HPDE6-E6E7 (cell line): Measurements from ENCODE around the gene LMF1.
"Not testable (repeated sequence)": the region's sequence is repeated elsewhere in the genome, so short reads cannot be mapped to it uniquely, and the experiment has no call there.

Experiments used
- DNase-seq: peaks from one replicate; pipeline ENCODE4 v3.0.0; 2011; ENCODE audit warnings: missing footprints; ENCODE audit errors: extremely low spot score

Gene LMF1

DNA sequence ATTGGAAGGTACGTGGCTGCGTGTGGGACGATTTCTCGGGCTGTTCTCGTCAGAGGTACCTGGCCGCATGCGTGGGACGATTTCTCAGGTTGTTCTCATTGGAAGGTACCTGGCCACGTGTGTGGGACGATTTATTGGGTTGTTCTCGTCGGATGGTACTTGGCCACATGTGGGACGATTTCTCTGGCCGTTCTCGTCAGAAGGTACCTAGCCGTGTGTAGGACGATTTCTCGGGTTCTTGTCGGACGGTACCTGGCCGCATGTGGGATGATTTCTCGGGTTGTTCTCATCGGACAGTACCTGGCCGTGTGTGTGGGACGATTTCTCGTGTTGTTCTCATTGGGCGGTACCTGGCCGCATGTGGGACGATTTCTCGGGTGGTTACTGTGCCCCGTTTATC, 120.1 kb downstream of the LMF1 start:
- DNase-seq: no peak

DNA sequence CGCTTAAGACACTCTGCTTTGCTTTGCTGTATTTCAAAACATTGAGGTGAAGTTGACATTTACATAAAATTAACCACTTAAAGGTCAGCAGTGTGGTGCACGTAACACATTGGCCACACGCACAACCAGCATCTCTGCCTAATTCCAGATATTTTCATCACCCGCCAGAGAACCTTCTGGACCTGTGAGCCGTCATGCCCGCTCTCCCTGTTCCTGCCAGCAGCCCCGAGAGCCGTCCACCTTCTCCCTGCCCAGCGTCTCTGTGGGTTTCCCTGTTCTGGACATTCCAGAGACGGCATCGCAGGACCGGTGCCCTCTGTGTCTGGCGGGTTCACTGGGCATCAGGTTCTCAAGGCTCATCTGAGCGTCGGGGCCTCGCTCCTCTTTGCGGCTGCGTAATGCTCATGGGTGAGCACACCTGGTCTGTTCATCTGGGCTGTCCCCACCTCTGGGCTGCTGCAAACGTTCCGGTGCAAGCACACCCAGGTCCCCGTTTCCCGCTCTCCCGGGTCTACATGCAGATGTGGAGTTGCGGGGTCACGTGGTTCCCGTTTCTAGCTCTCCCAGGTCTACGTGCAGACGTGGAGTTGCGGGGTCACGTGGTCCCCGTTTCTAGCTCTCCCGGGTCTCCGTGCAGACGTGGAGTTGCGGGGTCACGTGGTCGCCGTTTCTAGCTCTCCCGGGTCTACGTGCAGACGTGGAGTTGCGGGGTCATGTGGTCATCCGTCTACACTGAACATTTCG, 122.1 kb downstream of the LMF1 start:
- DNase-seq: no peak

DNA sequence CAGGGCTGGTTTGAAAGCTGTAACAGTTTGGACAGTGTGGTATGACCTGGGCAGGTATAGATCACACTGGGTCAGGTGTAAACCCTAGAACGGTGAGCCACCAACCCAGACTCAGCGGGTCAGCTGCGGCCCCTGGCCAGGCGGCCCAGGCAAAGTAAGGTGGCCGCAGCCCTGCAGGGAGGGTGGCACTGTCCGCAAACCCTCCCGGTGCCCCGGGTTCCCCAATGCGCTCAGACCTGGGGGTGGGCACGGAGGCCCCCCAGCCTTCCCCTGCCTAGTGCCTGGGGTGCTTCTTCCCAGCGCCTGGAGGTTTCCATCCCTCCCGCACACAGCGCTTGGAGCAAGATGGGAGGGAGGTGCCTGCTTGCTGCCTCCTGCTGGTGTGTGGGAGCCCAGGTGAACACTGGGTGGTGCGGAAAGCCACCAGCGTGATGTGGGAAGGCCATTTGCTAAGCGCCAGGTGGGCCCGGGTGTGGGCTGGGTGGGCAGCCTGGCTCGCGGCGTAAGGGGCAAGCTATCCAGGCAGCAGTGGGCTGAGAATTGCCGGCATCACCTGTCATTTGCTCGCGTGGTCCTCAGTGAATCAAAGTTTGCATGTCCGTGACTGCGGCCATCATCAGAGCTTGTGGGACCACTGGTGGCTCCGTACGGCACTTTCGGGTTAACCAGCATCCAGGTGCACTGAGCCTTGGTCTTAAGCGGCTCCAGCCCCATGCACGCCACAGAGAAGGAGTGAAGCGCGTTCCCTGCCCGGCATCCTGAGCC, 122.9 kb downstream of the LMF1 start:
- no peak for DNase-seq

DNA sequence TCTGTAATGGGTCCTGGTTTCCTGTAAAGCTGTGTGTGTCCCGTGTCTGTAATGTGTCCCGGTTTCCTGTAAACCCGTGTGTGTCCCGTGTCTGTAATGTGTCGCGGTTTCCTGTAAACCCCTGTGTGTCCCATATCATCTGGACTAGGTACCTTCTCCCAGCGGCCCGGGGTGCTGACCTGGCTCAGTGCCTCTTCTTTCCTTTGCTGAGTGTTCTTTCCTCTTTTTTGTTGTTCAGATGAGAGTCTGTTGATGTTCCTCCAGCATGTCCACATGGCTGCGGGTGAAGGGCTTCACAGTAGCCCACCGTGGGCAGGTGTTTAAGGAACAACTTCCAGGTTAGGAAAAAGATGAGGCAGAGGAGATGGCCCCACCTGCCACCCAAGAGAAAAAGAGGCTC, 123.6 kb downstream of the LMF1 start:
- no peak for DNase-seq

DNA sequence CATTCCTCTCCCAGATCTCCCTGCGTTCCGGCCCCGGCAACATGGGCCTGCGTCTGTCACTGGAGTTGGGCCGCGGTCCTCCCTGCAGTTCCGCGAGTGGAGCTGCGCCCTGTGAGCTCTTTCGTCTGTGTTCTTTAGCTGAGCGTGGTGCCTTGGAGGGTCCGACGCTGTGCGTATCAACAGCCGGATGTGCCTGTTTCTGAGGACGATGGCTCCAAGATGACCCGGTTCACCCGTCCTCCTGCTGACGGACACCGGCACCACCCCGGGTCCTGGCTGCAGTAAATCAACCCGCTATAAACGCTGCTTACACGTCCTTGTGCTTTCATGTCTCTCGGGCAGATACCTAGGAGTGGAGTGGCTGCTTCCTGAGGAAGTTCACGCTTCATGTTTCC, 125.4 kb downstream of the LMF1 start:
- no peak for DNase-seq

DNA sequence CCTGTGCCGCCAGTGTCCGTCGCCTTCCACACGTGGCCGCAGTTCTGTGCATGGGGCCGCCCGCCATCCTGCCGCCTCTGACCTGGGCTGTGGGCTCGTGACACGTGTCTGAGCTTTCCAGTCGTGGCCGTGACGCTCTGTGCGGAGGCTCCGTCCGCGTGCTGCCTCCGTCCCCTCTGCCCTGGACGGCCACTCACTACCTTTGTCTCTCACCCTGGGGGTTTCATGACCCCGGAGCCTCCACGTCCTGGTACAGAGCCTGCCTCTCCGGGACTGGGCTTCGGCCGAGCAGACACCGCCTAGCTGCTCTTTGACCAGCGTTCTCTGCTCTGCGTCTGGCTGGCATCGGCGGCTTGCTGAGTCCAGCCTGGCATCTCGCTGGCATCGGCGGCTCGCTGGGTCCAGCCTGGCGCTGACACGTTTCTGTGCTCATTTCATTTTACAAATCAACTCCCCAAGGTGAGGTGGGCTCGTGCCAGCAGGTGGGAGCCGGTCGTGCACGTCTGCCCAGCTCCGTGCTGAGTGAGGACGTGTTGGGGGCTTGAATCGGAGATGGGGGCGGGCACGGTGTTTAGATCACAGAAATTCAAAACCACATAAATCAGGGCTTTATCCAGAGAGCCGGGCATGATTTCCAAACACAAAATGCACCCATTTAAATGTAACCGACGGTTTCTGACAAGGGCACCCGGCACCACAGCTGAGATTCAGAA, 126.0 kb downstream of the LMF1 start:
- no peak for DNase-seq

DNA sequence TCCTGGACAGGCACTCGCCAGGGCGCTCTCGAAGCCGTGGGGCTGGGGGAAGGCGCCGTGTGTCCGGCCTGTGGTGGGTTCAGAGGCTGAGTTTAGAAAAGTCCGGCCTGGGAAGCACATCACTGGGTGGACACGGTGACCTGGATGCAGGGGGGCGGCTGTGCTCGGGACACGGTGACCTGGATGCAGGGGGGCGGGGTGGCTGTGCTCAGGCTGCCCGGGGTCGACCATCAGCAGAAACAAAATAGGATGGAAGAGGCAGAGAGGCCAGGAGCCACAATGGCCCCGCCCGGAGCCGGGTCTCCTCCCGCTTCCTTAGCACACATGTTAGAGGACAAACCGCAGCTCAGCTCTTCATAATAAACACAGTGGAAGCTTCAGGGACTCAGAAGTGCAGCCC, 127.0 kb downstream of the LMF1 start:
- DNase-seq: no peak

DNA sequence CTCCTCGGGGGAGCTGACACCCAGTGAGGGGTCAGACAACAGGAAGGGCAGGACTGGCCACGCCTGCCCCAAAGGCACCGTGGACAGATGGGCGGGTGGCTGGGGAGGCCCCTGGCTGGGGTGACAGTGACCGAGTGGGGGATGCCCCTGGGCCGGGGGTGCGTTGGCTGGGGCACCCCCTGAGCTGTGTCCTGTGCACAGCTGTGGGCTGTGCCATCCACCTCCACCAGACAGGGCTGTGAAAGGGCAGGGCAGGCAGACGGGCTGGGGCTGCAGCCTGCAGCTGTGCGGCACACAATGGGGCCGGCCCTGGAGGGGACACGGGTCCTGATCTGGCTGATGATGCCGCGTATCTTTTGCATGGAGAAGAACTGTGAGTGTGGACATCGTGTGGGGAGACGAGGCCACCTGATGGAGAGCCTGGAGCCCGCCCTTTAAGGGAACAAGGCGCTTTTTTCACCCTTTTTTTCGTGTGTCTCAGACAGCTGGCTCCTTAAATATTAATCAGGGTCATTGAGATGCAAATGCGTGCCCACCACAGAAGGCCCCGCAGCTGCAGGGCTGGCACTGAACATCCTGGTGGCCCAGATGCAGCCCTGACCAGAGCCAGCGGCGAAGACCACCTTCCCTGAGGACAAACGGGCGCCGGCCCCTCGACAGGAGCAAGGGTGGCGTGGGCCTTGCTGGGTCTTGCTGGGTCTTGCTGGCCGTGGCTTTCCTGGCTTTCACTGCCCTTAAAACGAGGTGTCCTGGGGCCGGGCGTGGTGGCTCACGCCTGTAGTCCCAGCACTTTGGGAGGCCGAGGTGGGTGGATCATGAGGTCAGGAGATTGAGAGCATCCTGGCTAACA, 127.8 kb downstream of the LMF1 start:
- DNase-seq: no peak

DNA sequence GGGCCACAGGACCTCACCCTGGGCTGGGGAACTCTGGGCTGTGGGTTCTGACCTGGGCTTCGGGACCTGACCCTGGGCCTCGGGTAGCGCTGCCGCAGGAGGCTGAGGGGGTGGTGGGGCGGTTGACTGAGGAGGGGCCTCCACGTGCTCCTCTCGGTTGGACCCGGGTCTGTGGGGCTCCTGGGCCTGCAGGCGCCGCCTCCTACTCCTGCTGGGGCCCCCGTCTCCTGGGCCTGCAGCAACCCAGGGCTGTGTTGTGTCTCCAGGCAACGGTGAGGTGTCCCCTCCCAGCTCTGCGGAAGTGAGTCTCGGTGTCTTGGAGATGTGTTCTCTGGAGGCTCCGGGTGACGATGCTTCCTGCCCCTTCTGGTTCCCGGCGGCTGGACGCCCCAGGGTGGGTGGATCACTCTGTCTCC, 128.7 kb downstream of the LMF1 start:
- no peak for DNase-seq

DNA sequence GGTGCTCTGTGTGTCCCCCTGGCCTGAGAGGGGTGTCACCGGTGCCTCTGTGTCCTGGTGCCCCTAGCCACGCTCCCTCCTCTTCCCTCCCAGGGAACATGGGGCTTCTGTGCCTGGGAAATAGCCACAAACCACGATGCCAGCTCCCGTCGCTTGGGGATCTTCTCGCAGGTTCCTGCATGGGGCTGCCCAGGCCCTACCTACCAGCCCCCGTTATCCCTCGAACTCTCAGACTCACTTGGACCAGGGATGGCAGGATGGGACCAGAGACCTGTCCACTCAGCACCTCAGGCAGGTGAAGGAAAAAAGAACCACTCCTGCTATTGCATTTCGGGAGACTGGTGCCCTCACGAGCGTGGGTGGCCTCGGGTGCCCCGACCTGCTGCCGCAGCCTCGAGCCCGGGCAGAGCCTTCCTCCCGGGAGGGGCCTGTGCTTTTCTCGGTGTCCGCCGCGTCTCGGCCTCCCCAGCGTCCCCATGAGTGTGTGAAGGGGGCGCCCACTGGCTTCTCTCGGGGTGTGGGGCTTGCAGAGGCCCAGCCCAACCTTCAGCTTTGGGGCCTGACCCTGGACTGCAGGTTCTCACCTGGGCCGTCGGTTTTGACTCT, 129.2 kb downstream of the LMF1 start:
- DNase-seq: no peak

DNA sequence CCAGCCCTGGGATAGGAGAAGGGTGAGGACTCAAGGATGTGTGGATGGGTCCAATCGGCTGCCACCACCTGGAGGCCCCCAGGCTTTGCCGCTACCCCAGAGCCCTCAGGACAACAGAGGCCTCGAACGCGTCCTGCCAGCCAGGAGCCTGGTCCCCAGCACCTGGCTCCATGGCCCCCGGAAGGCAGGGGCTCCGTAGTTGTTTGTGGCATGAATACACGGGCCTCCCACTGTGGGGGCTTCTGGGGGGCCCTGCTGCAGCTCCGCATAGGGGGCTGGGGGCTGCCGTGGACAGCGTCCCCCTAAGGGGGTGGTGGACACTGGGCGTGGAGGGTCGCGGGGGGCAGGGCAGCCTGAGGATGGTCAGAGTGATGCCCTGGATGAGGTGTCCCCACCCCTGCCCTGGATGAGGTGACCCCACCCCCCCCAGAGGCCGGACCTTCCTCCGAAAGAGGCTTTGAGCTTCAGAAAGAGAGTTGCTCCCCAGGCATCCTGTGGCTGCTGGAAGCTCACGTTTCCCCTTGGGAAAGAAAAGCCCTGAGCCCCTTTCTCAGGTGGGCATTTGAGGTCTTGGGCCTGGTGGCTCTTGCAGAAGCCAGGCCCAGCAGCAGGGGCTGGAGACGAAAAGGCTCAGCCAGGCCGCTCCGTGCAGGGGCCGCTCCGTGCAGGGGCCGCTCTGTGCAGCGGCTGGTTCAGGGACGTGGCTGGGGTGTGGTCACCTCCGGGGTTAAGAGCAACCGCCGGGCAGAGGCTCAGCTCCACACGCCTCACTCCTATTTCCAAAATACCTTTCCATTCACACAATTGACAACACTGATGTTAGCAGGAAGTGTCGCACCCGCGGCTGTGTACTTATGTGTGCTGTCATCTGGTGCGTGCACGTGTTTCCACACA, 130.0 kb downstream of the LMF1 start:
- no peak for DNase-seq

DNA sequence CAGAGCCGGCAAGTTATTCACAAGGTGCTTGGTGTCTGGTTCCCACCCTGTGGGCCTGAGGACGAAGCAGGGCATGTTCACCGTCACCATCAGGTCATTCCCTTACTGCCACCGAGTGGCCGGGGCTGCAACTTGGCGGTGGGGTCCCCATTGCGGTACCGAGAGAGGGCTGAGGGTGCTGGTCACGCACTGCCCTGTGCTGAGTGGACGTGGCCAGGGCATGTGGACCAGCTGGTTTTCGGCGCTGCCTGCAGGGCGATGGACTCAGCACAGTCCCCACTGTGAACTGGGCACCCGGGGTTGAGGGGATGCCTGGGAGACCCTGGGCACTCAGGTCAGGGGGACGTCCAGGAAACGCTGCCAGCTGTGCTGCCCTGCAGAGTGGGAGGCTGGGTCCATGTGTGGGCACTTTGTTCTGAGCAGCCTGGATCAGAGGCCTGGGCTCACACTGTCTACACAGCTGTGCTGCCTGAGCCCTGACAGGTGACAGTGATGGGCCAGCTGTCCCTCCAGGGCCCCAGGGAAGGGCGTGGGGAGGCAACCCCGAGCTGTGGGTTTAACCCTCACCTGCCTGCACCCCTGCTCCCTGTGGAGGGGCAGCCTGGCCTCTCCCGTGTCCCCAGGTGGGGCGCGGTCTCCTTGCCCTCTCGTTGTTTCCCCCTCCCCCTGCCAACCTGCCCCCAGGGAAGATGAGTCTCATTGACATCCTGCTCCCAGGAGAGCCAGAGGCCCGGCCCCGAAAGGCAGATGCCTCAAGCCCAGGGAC, 131.0 kb downstream of the LMF1 start:
- no peak for DNase-seq

DNA sequence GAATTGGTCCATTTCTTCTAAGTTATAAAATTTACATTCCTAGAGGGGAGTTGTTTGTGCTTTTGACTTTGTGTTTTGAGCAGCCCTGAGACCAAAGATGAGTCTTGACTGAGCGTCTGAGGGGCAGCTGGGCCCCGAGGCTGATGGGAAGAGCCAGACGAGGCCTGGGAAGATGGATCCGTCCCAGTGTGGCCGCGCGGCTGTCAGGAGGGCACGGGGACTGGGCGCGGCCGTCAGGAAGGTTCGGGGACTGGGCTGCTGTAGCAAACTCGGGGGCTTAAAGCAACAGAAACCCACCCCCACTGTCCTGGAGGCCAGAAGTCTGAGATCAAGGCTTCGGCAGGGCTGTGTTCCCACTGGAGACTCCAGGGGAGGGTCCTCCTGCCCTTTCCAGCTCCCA, 132.0 kb downstream of the LMF1 start:
- no peak for DNase-seq

DNA sequence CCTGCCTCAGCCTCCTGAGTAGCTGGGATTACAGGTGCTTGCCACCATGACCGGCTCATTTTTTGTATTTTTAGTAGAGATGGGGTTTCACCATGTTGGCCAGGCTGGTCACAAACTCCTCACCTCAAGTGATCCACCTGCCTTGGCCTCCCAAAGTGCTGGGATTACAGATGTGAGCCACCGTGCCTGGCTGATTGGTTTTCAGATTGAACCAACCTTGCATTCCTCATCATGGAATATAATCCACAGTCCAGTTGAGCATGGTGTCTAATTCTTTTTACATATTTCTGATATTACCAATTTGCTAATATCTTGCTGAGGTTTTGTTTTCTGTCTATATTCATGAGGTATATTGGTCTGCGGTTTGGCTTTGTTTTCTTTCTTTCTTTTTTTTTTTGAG, 134.0 kb downstream of the LMF1 start:
- not testable (repeated sequence) for DNase-seq

DNA sequence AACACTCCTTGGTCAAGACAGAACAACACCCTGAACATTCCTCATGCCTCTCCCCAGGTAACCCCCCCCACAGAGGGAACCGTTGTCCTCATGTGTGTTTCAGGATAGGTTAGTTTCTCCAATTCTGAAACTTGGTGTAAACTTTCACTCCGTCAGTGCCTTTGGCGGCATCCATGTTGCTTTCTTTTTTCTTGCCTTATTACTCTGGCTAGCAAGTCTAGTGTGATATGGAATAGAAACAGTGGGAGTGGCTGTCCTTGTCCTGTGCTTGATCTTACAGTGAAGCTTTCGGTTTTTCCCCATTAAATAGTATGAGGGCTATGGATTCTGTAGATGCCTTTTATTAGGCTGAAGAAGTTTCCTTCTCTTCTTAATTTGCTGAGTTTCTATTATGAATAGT, 134.6 kb downstream of the LMF1 start:
- DNase-seq: no peak

DNA sequence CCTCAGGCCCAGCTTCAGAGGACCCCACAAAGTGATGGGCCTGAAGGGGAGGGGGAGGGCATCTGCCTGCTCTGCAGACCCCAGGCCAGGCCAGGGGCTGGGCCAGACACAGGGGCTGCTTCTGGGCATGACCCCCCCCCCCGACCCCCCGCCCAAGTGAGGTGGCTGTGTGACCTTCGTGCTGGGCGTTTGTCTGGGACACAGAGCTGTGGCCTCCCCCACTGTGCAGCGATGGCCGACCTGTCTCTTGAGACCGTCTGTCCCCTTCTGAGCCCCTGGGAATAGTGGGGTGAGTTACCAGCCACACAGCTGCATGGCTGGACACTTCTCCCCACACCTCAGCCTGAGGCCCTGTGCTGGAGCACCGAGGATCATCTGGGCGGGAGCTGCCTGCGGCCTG, 135.4 kb downstream of the LMF1 start:
- no peak for DNase-seq

DNA sequence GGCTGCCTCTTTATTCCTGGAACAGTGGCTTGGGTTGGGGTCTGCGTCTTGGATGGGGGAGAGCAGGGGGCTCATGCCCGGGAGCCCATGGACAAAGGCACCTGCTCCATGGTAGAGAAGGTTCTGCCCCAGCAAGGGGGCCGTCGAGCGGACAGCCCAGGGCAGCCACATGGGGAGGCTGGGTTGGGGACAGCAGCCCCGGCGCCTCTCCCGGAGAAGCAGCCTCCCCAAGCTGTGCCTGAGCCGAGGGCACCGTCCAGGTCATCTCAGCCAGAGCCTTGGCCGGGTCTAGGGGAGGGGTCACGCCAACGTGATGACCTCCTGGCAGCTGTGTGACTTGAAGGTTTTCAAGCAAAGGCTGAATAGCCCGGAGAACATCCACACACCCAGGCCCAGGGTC, 137.4 kb downstream of the LMF1 start:
- no peak for DNase-seq

DNA sequence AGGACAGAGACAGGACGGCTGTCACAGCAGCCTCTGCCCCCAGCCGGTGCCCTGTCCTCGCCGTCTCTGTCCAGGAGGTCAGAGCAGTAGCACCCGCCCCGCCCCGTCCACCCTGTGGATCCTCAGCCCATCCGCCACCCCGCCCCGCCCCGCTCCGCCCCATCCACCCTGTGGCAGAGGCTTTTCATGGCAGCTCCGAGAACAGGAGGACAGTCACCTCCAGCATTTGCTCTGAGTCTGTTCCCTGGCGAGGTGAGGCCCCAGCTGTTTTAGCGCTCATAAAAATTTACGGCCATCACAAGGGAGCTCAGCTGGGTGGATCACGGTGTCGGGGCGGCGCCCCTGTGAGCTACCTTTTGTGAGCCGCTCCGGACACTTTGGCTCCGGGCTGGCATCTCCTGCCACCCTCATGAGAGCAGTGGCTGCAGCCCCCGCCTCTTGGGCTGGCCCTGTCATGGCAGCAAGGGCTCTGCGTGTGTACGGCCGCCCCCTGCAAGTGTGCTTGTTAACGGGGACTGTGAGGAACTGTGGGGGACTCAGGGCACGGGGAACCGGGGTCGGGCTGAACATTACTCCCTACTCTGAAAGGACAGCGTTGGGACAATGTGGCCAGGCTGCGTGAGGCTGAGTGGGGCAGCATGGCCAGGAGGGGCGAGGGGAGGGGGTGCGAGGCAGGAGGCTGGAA, 138.0 kb downstream of the LMF1 start:
- DNase-seq: no peak
